Hematopoietic multipotent progenitor cell treated with erythropoietin and hydrocortisone succinate and interleukin-3 and kit ligand, for 15 days (in vitro differentiated cells): Measurements from ENCODE around the gene MRPL43.

Source experiments
- DNase-seq: peaks from one replicate; pipeline ENCODE4 v3.0.0-alpha.2; 2015; ENCODE audit warnings: low spot score

MRPL43 gene

GRCh38 chr10:101019440-101019703 is 32.1 kb upstream of the MRPL43 start:
- DNase-seq: no peak

GRCh38 chr10:101018600-101019439 is 31.5 kb upstream of the MRPL43 start:
- DNase-seq: peak; percentile 58

GRCh38 chr10:101018118-101018599 is 30.9 kb upstream of the MRPL43 start:
- DNase-seq: no peak

- no peak for DNase-seq
Measured at GRCh38 chr10:101016814-101017213, 29.5 kb upstream of the MRPL43 start.

GRCh38 chr10:101015582-101015973 is 28.3 kb upstream of the MRPL43 start:
- no peak for DNase-seq

GRCh38 chr10:101014966-101015581 is 27.8 kb upstream of the MRPL43 start:
- no peak for DNase-seq

GRCh38 chr10:101014230-101014884 is 27.1 kb upstream of the MRPL43 start:
- peak; percentile 74 for DNase-seq

- DNase-seq: no peak
Measured at GRCh38 chr10:101013365-101013825, 26.1 kb upstream of the MRPL43 start.

- DNase-seq: peak; percentile 84
Measured at GRCh38 chr10:101012525-101013364, 25.4 kb upstream of the MRPL43 start.

GRCh38 chr10:101011517-101012423 is 24.5 kb upstream of the MRPL43 start:
- DNase-seq: no peak

- DNase-seq: no peak
Measured at GRCh38 chr10:101010329-101010728, 23.0 kb upstream of the MRPL43 start.

GRCh38 chr10:101008823-101009423 is 21.6 kb upstream of the MRPL43 start:
- DNase-seq: no peak

- DNase-seq: no peak
Measured at GRCh38 chr10:101007915-101008822, 20.9 kb upstream of the MRPL43 start.

- DNase-seq: no peak
Measured at GRCh38 chr10:101007099-101007711, 19.9 kb upstream of the MRPL43 start.

GRCh38 chr10:101006593-101007098 is 19.3 kb upstream of the MRPL43 start:
- DNase-seq: no peak

- DNase-seq: no peak
Measured at GRCh38 chr10:101005869-101006567, 18.7 kb upstream of the MRPL43 start.

- DNase-seq: no peak
Measured at GRCh38 chr10:101005361-101005760, 18.1 kb upstream of the MRPL43 start.

GRCh38 chr10:101003639-101004206 is 16.4 kb upstream of the MRPL43 start:
- no peak for DNase-seq
